HG03103 (cell line): ENCODE data around the gene ARSA.

Experiments
- ATAC-seq: cut with Tn5 transposase; IDR thresholded peaks from one replicate; pipeline ENCODE4 v1.9.1; 2021; ENCODE audit warnings: low read depth; ENCODE audit not compliant: unreplicated experiment

The ARSA gene

DNA sequence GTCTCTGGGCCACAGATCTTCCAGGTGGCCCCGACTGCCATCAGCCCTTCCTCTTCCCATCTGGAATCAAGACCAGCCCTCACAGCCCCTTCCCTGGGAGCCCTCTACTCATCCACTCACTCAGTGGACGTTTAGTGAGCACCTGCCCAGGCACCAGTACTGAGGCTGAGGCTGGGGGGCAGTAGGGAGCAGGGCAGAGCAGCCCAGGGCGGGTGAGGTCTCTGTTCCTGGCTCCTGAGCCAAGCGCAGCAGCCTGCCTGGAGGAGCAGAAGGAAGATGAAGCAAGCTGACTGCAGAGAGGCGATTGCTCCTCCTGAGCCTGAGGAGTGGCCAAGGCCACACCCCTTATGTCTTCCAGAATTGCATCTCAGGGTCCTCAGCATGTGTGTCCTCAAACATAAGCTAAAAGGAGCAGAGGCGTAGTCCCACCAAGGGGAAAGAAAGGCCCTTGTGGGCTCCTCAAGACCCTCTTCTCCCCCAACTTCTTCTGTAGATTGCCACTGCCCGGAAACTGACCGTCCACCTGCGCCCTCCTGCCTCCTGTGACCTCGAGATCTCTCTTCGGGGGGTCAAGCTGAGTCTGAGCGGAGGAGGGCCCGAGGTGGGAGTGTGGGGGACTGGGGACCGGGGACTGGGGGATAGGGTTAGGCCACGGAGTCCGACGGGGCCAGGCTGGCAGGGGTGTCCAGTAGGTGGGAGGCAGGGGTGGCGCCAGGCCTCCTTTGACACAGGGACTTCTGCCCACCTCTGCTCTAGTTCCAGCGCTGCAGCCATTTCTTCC, 21.6 kb downstream of the ARSA start:
- no peak for ATAC-seq

DNA sequence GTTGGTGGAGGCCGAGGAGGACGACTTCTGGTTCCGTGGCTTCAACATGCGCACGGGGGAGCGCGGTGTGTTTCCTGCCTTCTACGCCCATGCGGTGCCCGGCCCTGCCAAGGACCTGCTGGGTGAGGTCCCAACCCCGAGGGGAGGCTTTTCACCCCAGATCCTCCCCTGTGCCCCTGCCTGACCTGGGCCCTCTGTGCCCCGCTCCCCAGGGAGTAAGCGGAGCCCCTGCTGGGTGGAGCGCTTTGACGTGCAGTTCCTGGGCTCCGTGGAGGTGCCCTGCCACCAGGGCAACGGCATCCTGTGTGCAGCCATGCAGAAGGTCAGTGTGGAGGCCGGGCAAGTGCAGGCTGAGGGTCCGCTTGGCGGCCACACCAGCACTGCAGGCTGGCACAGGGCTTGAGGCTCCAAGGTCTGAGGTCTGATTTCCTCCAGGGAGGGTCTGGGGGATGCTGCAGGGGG, 22.3 kb downstream of the ARSA start:
- ATAC-seq, result no peak

DNA sequence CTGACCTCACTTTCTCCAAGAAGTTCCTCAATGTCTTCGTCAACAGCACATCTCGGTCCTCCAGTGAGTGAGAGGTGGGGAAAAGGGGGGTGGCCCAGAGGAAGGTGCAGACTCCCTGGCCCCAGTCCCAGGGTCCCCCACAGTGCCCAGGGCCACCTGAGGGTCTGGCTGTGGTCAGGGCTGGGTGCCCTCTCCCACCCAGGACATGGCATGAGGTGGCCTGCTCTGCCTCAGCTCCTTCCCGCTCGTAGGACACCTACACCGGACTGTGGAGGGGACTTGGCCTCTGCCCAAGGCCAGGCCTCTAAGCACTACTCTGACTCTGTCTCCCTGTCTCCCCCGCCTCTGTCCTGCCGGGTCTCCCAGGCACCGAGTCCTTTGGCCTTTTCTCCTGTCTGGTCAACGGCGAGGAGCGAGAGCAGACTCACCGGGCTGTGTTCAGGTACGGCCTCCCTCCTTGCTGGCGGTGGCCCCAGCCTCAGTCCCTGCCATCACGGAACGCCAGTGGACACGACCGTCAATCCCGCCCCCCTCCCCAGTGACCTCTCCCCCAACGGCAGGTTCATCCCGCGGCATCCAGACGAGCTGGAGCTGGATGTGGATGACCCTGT, 22.8 kb downstream of the ARSA start:
- no peak for ATAC-seq

DNA sequence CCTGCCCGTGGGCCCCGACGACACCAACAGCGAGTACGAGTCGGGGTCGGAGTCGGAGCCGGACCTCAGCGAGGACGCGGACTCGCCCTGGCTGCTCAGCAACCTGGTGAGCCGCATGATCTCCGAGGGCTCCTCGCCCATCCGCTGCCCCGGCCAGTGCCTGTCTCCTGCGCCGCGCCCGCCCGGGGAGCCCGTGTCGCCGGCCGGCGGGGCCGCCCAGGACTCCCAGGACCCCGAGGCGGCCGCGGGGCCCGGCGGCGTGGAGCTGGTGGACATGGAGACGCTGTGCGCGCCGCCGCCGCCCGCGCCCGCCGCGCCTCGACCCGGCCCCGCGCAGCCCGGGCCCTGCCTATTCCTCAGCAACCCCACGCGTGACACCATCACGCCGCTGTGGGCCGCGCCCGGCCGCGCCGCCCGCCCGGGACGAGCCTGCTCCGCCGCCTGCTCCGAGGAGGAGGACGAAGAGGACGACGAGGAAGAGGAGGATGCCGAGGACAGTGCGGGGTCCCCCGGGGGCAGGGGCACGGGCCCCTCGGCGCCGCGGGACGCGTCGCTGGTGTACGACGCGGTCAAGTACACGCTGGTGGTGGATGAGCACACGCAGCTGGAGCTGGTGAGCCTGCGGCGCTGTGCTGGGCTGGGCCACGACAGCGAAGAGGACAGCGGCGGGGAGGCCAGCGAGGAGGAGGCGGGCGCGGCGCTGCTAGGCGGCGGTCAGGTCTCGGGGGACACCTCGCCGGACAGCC, 23.5 kb downstream of the ARSA start:
- ATAC-seq, result no peak

DNA sequence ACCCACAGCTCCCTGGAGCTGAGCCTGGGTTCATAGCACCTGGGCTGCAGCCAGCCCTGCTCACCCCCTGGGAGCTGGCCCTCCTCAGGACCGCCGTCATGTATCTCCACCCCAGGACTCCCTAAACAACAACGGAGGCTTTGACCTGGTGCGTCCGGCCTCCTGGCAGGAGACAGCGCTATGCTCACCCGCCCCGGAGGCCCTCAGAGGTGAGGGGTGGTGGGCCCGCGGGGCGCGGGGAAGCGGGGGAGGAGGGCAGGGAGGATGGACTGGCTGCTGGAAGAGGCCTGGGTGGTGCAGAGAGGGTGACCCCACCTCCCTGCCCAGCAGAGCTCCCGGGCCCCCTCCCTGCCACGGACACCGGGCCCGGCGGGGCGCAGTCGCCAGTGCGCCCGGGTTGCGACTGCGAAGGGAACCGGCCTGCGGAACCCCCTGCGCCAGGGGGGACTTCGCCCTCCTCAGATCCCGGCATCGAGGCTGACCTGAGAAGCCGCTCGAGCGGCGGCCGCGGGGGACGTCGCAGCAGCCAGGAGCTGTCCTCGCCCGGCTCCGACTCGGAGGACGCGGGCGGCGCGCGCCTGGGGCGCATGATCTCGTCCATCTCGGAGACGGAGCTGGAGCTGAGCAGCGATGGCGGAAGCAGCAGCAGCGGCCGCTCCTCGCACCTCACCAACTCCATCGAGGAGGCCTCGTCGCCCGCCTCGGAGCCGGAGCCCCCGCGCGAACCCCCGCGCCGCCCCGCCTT, 24.3 kb downstream of the ARSA start:
- ATAC-seq, result no peak

DNA sequence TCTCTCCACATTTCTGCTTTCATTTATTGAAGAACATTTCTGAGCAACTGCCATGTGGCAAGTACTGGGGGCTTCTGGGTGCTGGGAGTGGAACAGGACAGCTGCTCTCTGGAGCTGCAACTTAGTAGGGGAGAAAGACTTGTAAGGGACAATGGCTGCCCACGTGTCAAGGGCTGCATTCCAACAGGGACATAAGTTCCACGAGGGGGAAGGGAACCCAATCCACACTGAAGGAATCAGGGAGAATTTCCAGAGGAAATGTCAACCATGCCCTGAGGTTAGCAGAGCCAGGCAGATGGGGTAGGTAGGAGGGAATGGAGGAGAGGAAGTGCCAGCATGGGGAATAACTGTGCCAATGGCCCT, 25.6 kb downstream of the ARSA start:
- ATAC-seq, result no peak

DNA sequence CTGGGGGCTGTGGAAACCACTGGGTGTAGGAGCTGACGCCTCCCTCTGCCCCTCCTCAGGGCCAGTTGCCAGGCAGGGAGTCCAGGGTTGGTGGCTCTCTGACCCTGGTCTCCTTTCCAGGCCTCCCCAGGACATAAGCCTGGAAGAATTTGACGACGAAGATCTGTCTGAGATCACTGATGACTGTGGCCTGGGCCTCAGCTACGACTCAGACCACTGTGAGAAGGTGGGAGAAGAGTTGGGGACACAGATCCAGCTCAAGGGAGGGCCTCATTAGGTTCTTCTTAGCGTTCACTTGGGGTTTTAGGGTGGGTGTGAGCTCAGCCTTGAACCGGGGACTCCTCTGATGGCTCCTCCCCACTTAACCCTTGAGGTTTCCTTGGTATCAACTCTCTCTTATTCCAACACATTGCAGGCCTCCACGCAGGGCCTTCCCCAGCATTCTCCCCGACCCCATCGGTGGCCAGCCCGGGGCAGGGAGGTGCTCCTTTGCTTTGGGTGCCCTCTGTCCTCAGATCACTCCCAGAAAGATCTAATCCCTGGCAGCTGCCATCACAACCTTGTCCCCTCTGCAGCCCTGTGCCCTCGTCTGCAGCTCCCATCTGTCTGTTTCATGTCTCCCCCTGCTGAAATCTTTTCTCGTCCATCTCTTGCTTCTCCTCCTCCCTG, 26.1 kb downstream of the ARSA start:
- no peak for ATAC-seq

DNA sequence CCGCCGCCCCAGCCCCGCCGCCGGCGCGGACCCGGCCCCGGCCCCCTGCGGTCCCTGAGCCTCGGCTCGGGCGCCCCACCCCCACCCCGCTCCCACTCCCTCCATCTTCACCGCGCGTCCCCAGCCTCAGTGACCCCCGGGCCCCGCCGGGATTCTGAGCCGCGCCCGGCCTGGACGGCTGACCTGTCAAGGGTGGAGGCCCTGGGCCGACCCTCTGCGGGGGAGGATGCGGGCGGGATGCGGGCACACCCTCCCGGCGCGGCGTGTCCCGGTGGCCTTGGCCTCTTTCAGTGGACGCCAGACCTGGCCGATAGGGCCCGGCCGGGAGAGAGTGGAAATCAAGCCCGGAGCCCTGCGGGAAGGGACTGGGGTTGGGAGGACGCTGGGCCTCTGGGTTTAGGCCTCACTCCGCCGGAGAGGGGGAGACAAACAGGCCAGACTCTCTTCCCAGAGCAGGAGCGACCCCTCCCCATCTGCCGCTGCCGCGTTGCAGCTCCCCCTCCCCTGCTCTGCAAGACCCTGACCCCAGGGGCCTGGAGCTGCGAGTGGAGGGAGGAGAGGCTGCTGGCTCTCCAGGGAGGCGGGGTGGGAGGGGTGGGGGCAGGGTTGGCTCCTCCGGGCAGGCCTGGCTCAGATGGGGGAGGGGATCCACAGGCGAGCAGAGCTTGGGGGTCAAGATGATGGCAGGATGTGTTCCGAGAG, 26.8 kb downstream of the ARSA start:
- ATAC-seq, result no peak

DNA sequence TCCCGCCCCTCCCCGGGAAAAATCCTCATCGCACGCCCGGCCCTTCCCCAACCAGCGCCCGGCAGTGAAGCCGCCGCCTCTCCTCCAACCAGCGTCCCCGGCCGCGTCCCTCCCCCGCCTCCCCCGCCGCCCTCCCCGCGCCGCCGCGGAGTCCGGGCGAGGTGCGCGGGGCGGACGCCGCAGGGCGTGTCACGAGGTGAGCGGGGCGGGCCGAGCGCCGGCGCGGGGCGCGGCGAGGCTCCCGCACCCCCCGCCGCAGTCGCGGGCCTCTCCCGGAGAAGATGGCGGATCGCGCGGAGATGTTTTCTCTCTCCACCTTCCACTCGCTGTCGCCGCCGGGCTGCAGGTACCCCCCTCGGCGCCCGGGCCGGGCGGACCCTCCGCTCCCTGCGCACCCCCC, 27.4 kb downstream of the ARSA start, which contains the start of gene MAPK8IP2:
MAPK8IP2 (plus strand) TSS at position 256 of the 400 bp plus-strand sequence; CDS start at position 282, 26 bp downstream.
- ATAC-seq, result no peak

DNA sequence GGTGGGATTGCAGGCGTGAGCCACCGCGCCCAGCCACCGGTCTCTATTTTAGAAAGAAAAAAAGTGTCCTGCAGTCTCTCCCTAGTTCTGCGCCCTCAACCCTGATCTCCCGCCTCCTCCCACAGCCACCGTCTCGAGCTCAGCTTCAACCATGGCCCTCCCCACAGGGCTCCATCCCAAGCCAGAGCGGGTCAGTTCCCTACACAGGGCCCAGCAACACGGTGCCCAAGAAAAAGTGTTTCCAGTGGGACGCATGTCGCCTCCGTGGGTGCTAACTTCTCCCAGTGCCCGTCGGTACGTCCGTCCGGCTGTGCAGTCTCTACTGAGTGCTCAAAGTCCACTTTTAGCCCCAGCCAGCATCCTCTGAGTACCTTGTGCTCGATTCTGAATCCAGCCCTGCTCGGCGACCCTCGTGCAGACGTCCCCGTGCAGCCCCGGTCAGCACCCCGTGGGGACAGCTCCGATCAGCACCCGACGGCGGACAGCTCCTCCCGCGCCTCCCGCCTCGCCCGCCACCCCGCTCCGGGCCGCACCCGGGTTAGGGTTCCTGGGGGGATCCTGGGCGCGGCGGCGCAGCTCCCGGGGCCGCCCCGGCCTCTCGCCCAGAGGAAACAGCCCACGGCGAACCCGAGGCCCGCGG, 28.0 kb downstream of the ARSA start:
- no peak for ATAC-seq

DNA sequence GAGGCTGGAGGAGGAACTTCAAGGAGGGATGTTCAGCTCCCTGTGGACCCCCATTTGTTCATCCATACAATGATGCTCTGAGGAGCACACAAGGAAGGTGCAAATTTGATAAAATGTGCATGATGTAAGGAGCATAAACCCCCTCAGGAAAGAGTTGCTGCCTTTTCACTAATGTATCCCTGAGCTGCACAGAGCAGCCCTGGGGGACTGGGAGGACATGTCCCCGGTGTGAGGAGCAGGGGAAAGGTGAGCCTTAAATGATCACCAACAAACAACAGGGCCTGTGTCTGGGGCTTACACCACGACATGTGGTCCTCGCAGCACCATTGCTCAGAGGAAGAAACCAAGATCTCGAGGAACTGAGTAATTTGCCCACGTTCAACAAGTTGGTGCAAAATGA, 30.9 kb downstream of the ARSA start:
- no peak for ATAC-seq

DNA sequence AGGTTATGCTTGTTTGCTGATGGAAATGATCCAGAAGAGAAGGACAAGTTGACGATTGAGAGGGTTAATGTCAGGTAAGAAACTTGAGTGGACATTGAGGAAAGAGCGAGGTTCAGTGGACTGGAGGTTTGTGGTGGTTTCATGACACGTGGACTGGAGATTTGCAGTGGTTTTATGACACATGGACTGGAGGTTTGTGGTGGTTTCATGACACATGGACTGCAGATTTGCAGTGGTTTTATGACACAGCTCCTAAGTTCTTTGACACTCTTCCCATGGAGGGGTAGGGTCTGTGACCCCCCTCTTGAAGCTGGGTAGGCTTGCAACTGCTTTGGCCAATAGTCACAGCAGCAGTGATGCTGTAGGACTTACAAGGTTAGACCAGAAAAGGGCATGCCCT, 32.8 kb downstream of the ARSA start:
- no peak for ATAC-seq

DNA sequence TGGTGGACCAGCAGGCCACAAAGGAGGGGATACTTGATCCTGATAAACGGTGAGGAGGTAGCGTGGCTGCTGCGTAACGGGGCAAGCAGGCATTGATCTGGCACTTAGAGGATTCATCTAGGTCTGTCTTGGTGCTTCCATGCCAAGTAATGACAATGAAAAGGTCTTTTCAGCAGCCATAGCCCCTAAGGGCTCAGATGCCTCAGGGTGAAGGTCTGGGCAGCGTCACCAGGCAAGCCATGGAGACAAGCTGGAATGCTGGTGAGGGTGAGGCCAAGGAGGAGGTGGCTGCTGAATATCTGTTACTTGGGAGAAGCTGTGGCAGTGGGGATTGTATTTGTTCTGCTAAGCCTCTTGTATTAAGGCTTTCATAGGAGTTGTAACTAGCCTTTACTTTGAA, 40.5 kb downstream of the ARSA start:
- no peak for ATAC-seq

DNA sequence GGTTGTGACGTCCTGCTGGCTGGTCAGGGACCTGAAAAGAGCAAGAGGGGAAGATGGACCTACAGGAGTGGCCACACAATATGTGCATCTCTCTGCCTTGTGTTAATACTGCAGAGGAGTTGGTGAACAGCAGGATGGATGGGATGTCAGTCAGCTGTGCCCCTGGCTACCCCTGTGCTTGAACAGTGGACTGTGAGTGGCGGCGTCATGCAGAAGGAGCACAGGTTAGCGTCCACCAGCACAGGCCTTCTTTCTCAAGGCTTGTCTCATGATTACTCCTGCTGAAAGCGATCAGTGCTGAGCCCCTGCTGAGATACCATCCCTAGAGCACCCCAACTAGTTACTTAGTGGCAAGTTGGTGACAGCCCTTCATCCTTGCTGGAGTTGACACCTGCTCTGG, 41.5 kb downstream of the ARSA start:
- ATAC-seq, result no peak

DNA sequence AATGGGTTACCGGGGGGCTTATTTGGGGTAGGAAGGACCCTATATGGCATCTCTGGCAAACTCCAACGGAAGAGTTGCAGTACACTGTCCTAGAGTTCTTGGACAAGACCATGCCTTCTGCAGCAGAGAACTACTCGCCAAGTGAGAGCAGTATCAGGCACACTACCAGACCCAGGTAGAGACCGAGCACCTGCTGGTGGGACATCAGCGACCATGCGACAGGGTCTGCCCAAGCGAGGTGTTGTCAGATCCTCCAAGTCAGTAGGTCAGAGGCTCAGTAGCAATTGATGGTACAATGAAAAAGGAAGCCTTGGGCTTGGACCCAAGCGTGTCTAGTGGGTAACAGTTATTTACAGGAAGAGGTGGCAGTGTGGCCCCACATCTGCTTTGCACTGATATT, 42.2 kb downstream of the ARSA start:
- ATAC-seq, result no peak

DNA sequence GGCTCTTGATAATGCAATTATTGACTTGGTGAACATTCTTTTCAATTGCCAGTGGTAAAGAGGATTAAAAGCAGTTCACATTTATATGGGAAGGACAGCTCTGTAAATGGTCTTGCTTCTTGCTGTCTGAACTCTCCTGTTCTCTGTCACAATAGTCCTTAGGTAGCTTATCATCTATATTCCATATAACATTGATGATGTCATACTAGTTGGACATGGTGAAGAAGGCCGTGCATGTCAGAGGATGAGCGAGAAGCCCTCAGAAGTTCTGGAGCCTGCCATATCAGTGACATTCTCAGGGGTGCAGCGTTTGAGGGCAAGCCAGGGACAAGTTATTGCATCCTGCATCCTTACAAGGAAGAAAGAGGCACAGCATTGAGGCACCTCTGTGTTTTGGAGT, 42.7 kb downstream of the ARSA start:
- no peak for ATAC-seq

DNA sequence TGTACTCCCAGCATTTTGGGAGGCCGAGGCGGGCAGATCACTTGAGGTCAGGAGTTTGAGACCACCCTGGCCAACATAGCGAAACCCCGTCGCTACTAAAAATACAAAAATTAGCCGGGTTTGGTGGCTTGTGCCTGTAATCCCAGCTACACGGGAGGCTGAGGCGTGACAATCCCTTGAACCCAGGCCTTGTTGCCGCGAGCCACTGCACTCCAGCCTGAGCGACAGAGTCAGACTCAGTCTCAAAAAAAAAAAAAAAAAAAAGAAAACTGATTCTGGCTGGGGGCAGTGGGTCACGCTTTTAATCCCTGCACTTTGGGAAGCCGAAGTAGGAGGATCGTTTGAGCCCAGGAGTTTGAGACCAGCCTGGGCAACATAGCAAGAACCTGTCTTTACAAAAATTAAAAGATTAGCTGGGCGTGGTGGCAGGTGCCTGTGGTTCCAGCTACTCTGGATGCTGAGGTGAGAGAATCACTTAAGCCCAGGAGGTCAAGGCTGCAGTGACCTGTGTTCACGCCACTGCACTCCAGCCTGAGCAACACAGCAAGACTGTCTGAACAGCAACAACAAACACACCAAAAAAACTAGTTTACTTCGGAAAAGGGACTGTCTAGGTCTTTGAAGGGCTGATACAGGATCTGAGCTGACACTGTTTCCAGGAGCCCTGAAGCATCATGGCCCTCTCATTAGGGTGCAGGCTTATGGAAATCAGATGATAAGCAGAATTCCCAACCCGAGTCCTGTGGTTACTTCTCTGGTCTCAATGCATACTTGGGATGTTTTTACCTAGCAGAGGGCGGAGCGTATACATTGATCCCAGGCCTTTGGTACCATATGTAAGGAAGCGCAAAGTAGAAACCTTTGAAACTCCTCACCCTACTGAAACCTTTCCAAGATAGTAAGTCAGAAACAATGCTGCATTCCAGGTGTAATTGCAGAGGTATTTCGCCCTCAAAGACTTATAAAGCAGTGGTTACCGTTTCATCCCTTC, 43.6 kb downstream of the ARSA start:
- ATAC-seq, result no peak

DNA sequence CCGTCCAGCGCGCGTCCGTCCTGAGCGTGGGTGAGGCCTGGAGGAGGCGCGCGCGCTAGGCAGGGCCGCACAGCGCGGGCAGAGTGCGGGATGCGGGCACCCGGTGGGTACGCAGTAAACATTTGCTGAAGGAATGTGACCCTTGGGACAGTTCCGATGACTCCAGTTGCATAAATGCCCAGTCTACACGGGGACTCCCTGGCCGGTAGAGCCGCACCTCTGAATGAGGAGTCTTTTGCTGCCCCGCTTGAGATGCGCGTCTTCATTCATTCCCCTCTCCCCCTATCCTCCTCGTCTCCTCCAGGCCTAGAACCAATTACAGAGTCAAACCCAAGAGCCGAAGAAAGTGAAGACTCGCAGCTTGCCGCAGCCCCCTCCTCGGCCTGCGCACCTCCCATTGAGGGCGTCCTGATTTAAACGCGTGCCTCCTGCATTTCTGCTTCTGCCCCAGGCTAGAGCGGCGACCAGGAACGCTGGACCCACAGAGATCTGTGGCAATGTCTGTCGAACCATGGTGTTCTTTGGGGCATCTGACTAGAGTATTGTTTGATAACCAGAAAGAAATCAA, 44.6 kb downstream of the ARSA start:
- no peak for ATAC-seq
